ENCODE measurements around the gene DLGAP5. TPM values are rescaled to one million over a fixed set of nuclear protein-coding genes. Genes with fewer than 3 reads are reported as not detected.

Gene DLGAP5
- total RNA-seq, 1 experiment from 2014 or later = 118 TPM

DNA sequence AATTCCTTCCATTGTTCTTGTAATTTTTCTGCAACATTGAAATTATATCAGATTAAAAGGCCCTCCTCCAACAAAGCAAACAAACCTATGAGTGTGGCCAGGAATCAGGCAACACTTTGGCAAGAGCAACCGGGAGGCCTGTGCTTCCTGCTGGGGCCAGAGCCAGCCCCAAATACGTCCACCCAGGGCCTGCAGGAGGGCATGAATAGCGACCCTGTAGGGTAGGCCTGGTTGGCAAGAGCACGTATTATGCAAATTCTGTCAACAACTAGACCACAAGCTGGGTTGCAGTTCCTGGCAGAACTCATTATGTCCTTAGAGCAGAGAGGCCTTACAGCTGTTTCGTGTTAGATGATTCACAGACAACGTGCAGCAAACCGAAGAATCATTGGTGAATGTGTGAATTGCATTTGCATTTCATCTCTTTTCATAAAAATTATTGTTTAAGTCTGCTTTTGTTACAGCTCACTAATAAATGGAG is 89.2 kb downstream of the DLGAP5 start:
- TF ChIP-seq, protein P1, sequence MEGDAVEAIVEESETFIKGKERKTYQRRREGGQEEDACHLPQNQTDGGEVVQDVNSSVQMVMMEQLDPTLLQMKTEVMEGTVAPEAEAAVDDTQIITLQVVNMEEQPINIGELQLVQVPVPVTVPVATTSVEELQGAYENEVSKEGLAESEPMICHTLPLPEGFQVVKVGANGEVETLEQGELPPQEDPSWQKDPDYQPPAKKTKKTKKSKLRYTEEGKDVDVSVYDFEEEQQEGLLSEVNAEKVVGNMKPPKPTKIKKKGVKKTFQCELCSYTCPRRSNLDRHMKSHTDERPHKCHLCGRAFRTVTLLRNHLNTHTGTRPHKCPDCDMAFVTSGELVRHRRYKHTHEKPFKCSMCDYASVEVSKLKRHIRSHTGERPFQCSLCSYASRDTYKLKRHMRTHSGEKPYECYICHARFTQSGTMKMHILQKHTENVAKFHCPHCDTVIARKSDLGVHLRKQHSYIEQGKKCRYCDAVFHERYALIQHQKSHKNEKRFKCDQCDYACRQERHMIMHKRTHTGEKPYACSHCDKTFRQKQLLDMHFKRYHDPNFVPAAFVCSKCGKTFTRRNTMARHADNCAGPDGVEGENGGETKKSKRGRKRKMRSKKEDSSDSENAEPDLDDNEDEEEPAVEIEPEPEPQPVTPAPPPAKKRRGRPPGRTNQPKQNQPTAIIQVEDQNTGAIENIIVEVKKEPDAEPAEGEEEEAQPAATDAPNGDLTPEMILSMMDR (conservative IDR thresholded peaks at IDR 0.05) = no peak
- Histone ChIP-seq H4K91ac (ENCODE audit: insufficient read length, low read depth, low read length) (no peak overlapping the region), H3K23me2 (ENCODE audit: insufficient read length, low read depth, low read length, poor library complexity, severe bottlenecking) (no peaks in the 10 kb centered on the region), H3K79me1 (ENCODE audit: insufficient read depth, low read depth, low read length, poor library complexity, severe bottlenecking) (no peaks in the 10 kb centered on the region), H2BK120ac (ENCODE audit: low read depth, low read length, poor library complexity, severe bottlenecking) (no peak overlapping the region), H3K14ac (ENCODE audit: insufficient read depth, low read length) (no peak overlapping the region), H3K23ac (ENCODE audit: insufficient read length, low read depth, low read length) (no peak overlapping the region), H4K20me1 (ENCODE audit: control insufficient read depth, insufficient read depth, insufficient read length) (no peaks in the 10 kb centered on the region), H2AFZ (ENCODE audit: low read length) (no peak overlapping the region), H2BK15ac (ENCODE audit: low read depth, low read length) (no peak overlapping the region), H3K27ac (ENCODE audit: insufficient read length, low read depth, low read length) (no peak overlapping the region), H3K9ac (ENCODE audit: extremely low read depth, insufficient read length, low read length) (no peak overlapping the region), H2BK5ac (ENCODE audit: insufficient read length, low read length) (no peak overlapping the region), H4K8ac (replicated peaks; ENCODE audit: insufficient read length, low read depth, low read length) (no peak overlapping the region), H3K18ac (ENCODE audit: insufficient read length, low read depth, low read length) (no peak overlapping the region), H3K79me2 (ENCODE audit: insufficient read depth, low read length) (no peaks in the 10 kb centered on the region), H2BK12ac (ENCODE audit: insufficient read length, low read depth, low read length) (no peak overlapping the region), H2BK20ac (ENCODE audit: low read depth, low read length, poor library complexity, severe bottlenecking) (no peak overlapping the region), H3K27me3 (ENCODE audit: insufficient read depth, low read length) (no peaks in the 10 kb centered on the region), H3T11ph (ENCODE audit: low read length) (no peak overlapping the region), H3K9me3 (ENCODE audit: control insufficient read depth, low read depth, low read length) (no peaks in the 10 kb centered on the region), H3K56ac (ENCODE audit: insufficient read length, low read depth, low read length) (no peak overlapping the region), H3K4me2 (ENCODE audit: insufficient read depth, insufficient read length, low read length) (no peak overlapping the region), H2AK5ac (ENCODE audit: insufficient read length, low read length) (no peak overlapping the region), H4K5ac (ENCODE audit: insufficient read length, low read depth, low read length) (no peak overlapping the region), H3K4me1 (ENCODE audit: insufficient read depth, low read length) (peaks cover 12% of the 10 kb centered on the region; the same call in 1 of the 2 replicates), H3K4ac (ENCODE audit: low read depth, low read length) (no peak overlapping the region)
- no peaks in the 10 kb centered on the region for H3K9me3 Mint-ChIP-seq
- DNase-seq = peak; percentile 59
- peak overlapping the region in 1 of 2 experiments; percentile 44; a peak in 1 of 5 replicates for H3K4me3 Mint-ChIP-seq
- peaks cover 0 to 5% (median 0%) of the 10 kb centered on the region in 3 experiments; a peak in 2 of 7 replicates for H3K36me3 Mint-ChIP-seq (ENCODE audit: insufficient read depth in 1 of 3, low read depth in 3 of 3)
- WGBS (ENCODE audit: extremely low coverage, insufficient read length, low lambda C conversion rate) = no CpG with 5 or more reads among the region's 7 CpGs
- H3K27me3 Mint-ChIP-seq (ENCODE audit: low read depth) = peaks cover 1% of the 10 kb centered on the region
- peaks cover 29 to 38% of the 10 kb centered on the region in 2 experiments for H3K4me1 Mint-ChIP-seq
- H3K27ac Mint-ChIP-seq = peak overlapping the region in 2 of 3 experiments; percentile 76 to 96; a peak in 5 of 7 replicates

All from H9 (cell line).